SK-N-SH treated with all-trans-retinoic acid at 6 μM for 48 hours (cell line): ENCODE data around the gene PRKACB.
"Not testable (repeated sequence)": the region's sequence is repeated elsewhere in the genome, so short reads cannot be mapped to it uniquely, and the experiment has no call there.

Source experiments
- ARNTL ChIP-seq: fragments of 450-650 bp; formaldehyde crosslinking; IDR thresholded peaks from 2 replicates; pipeline ENCODE4 v1.5.0; 2020; ENCODE audit warnings: low read depth, mild to moderate bottlenecking, moderate library complexity, borderline replicate concordance
- CREB5 ChIP-seq: fragments of 250-450 bp; sonication (Bioruptor Pico); IDR thresholded peaks from 2 replicates; pipeline ENCODE4 v1.5.1; 2020; ENCODE audit warnings: low read depth, mild to moderate bottlenecking, moderate library complexity
- GLIS3 ChIP-seq: fragments of 250-450 bp; sonication (Bioruptor Pico); IDR thresholded peaks from 2 replicates; pipeline ENCODE4 v1.5.0; 2020; ENCODE audit warnings: mild to moderate bottlenecking, moderate library complexity
- POU6F1 ChIP-seq: fragments of 250-450 bp; sonication (Bioruptor Pico); IDR thresholded peaks from 2 replicates; pipeline ENCODE4 v1.8.0; 2021; ENCODE audit warnings: low read depth, mild to moderate bottlenecking, moderate library complexity, borderline replicate concordance
- ZC3H10 ChIP-seq: fragments of 250-450 bp; sonication (Bioruptor Pico); IDR thresholded peaks from 2 replicates; pipeline ENCODE4 v1.5.1; 2021; ENCODE audit warnings: mild to moderate bottlenecking, moderate library complexity
- ZFP30 ChIP-seq: fragments of 450-650 bp; formaldehyde crosslinking; IDR thresholded peaks from 2 replicates; pipeline ENCODE4 v1.5.0; 2022; ENCODE audit warnings: mild to moderate bottlenecking, moderate library complexity

- not testable (repeated sequence) for TF ChIP-seq ARNTL (CRISPR knock-in tag); GLIS3 (CRISPR knock-in tag); CREB5 (CRISPR knock-in tag); POU6F1 (CRISPR knock-in tag); ZFP30 (CRISPR knock-in tag); ZC3H10
Measured at GRCh38 chr1:84107538-84107937, 36.5 kb upstream of the PRKACB start.
